Measurements from ENCODE around the gene ELP1. TPM values are rescaled to one million over a fixed set of nuclear protein-coding genes. Genes with fewer than 3 reads are reported as not detected.
A peak's percentile ranks its signal among the peaks of the same experiment; 100 is the strongest.

ELP1 gene
- polyA plus RNA-seq, 2 of the 4 experiments (the other 2 are of a cell fraction) = 25.4 to 35.8 TPM

DNA sequence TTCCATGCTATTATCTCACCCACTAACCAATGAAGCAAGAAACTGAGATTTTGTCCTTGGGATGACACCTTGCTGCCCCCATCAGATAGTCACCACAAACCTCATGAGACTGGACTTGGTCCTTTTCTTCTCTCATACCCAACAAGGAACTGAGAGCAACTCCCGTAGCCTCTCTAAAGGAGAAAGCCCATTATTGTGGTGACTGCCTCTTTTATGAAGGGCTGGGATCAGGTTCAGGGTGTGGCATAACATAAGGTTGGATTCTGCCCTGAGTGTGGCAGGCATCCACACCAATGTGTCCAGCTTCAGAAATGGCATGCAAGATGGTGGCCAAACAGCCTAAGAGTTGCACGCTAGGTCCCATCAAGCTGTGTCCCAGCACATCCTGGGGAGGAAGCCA lies 73.2 kb downstream of the ELP1 start:
- no peak overlapping the region for H3K4me2 ChIP-seq
- ATAC-seq (no peak), DNase-seq (ENCODE audit: low read depth in 1 of 2, low spot score in 1 of 2) (no peak), FAIRE-seq (no peak)
- no peaks in the 10 kb centered on the region for H3K9me3 ChIP-seq
- no peak overlapping the region for H3K27ac ChIP-seq
- H3K4me1 ChIP-seq = no peaks in the 10 kb centered on the region
- no peak for TF ChIP-seq TP53 (CRISPR knock-in tag; IDR thresholded peaks at IDR 0.05)
- no peak for TF ChIP-seq FOSB (CRISPR knock-in tag; IDR thresholded peaks at IDR 0.05)
- TF ChIP-seq, protein P1, sequence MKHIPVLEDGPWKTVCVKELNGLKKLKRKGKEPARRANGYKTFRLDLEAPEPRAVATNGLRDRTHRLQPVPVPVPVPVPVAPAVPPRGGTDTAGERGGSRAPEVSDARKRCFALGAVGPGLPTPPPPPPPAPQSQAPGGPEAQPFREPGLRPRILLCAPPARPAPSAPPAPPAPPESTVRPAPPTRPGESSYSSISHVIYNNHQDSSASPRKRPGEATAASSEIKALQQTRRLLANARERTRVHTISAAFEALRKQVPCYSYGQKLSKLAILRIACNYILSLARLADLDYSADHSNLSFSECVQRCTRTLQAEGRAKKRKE (CRISPR knock-in tag; IDR thresholded peaks at IDR 0.05; ENCODE audit: low read depth) = no peak
- TF ChIP-seq RNF2 (IDR thresholded peaks at IDR 0.05; ENCODE audit: borderline replicate concordance, low read depth) = no peak
- no peak for TF ChIP-seq NR3C1 (IDR thresholded peaks at IDR 0.05)
- TF ChIP-seq, protein P2, sequence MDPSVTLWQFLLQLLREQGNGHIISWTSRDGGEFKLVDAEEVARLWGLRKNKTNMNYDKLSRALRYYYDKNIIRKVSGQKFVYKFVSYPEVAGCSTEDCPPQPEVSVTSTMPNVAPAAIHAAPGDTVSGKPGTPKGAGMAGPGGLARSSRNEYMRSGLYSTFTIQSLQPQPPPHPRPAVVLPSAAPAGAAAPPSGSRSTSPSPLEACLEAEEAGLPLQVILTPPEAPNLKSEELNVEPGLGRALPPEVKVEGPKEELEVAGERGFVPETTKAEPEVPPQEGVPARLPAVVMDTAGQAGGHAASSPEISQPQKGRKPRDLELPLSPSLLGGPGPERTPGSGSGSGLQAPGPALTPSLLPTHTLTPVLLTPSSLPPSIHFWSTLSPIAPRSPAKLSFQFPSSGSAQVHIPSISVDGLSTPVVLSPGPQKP (IDR thresholded peaks at IDR 0.05; ENCODE audit: low read depth, low read length) = no peak
- TF ChIP-seq, protein P3, sequence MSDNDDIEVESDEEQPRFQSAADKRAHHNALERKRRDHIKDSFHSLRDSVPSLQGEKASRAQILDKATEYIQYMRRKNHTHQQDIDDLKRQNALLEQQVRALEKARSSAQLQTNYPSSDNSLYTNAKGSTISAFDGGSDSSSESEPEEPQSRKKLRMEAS (IDR thresholded peaks at IDR 0.05) = no peak
- no peak for TF ChIP-seq POLR2A (IDR thresholded peaks at IDR 0.05; ENCODE audit: low read length)
- no peak for TF ChIP-seq EHF (CRISPR knock-in tag; IDR thresholded peaks at IDR 0.05)
- no peak for TF ChIP-seq HEYL (CRISPR knock-in tag; IDR thresholded peaks at IDR 0.05)
- TF ChIP-seq KDM5A (IDR thresholded peaks at IDR 0.05) = no peak
- TF ChIP-seq SREBF2 (IDR thresholded peaks at IDR 0.05) = no peak
- TF ChIP-seq, protein P4, sequence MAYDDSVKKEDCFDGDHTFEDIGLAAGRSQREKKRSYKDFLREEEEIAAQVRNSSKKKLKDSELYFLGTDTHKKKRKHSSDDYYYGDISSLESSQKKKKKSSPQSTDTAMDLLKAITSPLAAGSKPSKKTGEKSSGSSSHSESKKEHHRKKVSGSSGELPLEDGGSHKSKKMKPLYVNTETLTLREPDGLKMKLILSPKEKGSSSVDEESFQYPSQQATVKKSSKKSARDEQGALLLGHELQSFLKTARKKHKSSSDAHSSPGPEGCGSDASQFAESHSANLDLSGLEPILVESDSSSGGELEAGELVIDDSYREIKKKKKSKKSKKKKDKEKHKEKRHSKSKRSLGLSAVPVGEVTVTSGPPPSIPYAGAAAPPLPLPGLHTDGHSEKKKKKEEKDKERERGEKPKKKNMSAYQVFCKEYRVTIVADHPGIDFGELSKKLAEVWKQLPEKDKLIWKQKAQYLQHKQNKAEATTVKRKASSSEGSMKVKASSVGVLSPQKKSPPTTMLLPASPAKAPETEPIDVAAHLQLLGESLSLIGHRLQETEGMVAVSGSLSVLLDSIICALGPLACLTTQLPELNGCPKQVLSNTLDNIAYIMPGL (CRISPR knock-in tag; IDR thresholded peaks at IDR 0.05; ENCODE audit: borderline replicate concordance) = no peak
- no peak for TF ChIP-seq FOXS1 (CRISPR knock-in tag; IDR thresholded peaks at IDR 0.05)
- CTCF ChIA-PET = interaction anchor here (0.7 to 1.6 kb wide), 2 partner anchors 10 to 81 kb away, joined by 3 to 7 read pairs; no protein-coding TSS in a partner anchor
- 95% methylated on average over 2 of the region's 2 CpGs for WGBS (ENCODE audit: missing lambda C conversion rate)
- POLR2A ChIA-PET = no interaction called here
- H3K4me3 ChIP-seq = no peak overlapping the region

DNA sequence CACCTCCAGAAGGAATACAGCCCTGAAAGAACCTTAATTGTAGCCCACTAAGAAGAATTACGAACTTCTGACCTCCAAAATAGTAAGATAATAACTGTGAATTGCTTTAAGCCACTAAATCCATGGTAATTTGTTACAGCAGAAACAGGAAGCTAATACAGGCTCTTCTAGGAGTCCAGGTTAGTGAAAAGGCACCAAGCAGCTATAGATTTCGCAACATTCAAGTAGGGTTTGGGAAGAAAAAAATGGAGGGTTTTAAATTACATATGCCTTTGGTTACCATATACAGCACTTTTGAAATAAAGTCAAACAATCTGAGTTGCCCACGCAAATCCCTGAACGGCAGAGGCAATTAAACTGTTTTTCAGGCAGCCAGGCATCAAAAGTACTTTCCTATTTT lies 73.6 kb downstream of the ELP1 start:
- ChIA-PET POLR2A (no interaction called here), CTCF (interaction anchor here (0.7 kb wide), 1 partner anchor 81 kb away, joined by 3 read pairs; no protein-coding TSS in a partner anchor)
- H3K4me3 ChIP-seq = no peak overlapping the region
- no peak for DNase-seq (ENCODE audit: low read depth in 1 of 2, low spot score in 1 of 2)
- no peak for FAIRE-seq
- no peak overlapping the region for H3K4me2 ChIP-seq
- WGBS (ENCODE audit: missing lambda C conversion rate) = 76% methylated on average over 4 of the region's 4 CpGs
- H3K27ac ChIP-seq = no peak overlapping the region
- no peaks in the 10 kb centered on the region for H3K4me1 ChIP-seq
- ATAC-seq = no peak
- TF ChIP-seq NFE2L2 (conservative IDR thresholded peaks at IDR 0.05; ENCODE audit: low read length) = no peak
- TF ChIP-seq CEBPB (IDR thresholded peaks at IDR 0.05) = peak in 1 of 2 experiments; percentile 23; a peak in 1 of 4 replicates
- H3K9me3 ChIP-seq = no peaks in the 10 kb centered on the region

DNA sequence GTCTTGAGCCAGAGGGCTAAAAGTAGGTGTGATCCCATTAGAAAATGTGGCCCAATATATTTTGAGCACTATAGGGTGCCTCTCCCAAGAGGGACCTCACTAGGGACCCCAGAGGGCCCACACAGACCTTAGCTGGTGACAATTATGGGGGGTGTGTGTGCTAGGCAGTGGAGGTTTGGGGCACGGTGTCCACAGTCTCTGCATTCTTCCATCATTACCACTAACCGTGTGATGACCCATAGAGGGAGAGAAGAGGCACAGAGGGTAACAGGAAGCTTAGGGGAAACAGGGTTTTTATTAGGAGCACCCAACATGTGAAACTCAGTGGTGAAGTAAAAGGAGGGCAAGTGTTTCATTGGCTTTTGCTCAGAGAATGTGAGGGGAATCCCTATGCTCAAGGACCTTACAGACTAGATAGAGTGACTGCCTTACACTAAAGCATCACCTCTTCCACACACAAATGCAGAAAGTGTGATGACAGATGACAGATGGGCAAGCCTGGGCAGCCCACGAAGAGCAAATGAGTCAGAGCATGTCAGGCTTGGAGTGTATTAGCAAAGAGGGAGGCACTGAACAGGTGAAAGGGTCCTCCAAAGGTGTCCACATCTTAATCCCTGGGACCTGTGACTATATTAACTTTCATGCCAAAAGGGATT lies 74.3 kb downstream of the ELP1 start:
- ChIA-PET POLR2A (no interaction called here), CTCF (interaction anchor here (0.5 to 2.1 kb wide), 4 partner anchors 9 to 220 kb away, joined by 3 to 9 read pairs (median 3); no protein-coding TSS in a partner anchor)
- ATAC-seq = no peak
- DNase-seq (ENCODE audit: low read depth in 1 of 2, low spot score in 1 of 2) = no peak
- H3K4me2 ChIP-seq = no peak overlapping the region
- H3K27ac ChIP-seq = no peak overlapping the region
- H3K9me3 ChIP-seq = no peaks in the 10 kb centered on the region
- WGBS (ENCODE audit: missing lambda C conversion rate) = 38% methylated on average over 3 of the region's 3 CpGs
- FAIRE-seq = no peak
- H3K4me3 ChIP-seq = no peak overlapping the region
- H3K4me1 ChIP-seq = no peaks in the 10 kb centered on the region
- TF ChIP-seq JUNB (IDR thresholded peaks at IDR 0.05) (no peak), ZC3H11A (IDR thresholded peaks at IDR 0.05) (no peak), EHF (CRISPR knock-in tag; IDR thresholded peaks at IDR 0.05) (no peak), CBX2 (IDR thresholded peaks at IDR 0.05; ENCODE audit: borderline replicate concordance, low read depth) (no peak), RARB (CRISPR knock-in tag; IDR thresholded peaks at IDR 0.05) (no peak), ZSCAN20 (CRISPR knock-in tag; IDR thresholded peaks at IDR 0.05) (no peak)
- TF ChIP-seq, protein P4 (CRISPR knock-in tag; IDR thresholded peaks at IDR 0.05; ENCODE audit: borderline replicate concordance) = no peak
- TF ChIP-seq, protein P5, sequence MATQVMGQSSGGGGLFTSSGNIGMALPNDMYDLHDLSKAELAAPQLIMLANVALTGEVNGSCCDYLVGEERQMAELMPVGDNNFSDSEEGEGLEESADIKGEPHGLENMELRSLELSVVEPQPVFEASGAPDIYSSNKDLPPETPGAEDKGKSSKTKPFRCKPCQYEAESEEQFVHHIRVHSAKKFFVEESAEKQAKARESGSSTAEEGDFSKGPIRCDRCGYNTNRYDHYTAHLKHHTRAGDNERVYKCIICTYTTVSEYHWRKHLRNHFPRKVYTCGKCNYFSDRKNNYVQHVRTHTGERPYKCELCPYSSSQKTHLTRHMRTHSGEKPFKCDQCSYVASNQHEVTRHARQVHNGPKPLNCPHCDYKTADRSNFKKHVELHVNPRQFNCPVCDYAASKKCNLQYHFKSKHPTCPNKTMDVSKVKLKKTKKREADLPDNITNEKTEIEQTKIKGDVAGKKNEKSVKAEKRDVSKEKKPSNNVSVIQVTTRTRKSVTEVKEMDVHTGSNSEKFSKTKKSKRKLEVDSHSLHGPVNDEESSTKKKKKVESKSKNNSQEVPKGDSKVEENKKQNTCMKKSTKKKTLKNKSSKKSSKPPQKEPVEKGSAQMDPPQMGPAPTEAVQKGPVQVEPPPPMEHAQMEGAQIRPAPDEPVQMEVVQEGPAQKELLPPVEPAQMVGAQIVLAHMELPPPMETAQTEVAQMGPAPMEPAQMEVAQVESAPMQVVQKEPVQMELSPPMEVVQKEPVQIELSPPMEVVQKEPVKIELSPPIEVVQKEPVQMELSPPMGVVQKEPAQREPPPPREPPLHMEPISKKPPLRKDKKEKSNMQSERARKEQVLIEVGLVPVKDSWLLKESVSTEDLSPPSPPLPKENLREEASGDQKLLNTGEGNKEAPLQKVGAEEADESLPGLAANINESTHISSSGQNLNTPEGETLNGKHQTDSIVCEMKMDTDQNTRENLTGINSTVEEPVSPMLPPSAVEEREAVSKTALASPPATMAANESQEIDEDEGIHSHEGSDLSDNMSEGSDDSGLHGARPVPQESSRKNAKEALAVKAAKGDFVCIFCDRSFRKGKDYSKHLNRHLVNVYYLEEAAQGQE (IDR thresholded peaks at IDR 0.05) = no peak
- TF ChIP-seq, protein P2 (IDR thresholded peaks at IDR 0.05; ENCODE audit: low read depth, low read length) = no peak
